GM19324 (cell line): Measurements from ENCODE around the gene KYNU.
"Not testable (repeated sequence)": the region's sequence is repeated elsewhere in the genome, so short reads cannot be mapped to it uniquely, and the experiment has no call there.

Experiments
- ATAC-seq: cut with Tn5 transposase; IDR thresholded peaks from one replicate; pipeline ENCODE4 v1.9.1; 2021; ENCODE audit warnings: mild to moderate bottlenecking, moderate library complexity; ENCODE audit not compliant: unreplicated experiment, low FRiP score

The KYNU gene

GRCh38 chr2:142877216-142877838 lies at the start of gene KYNU:
Gene KYNU (plus strand): TSS chr2:142877664. CDS start chr2:142885368, 7,704 bp downstream.
- ATAC-seq: peak; percentile 48

- no peak for ATAC-seq
These were observed 43.4 kb upstream of the KYNU start for GRCh38 chr2:142834021-142834420.

- ATAC-seq: no peak
These were observed 37.0 kb upstream of the KYNU start for GRCh38 chr2:142840436-142840835.

- ATAC-seq: no peak
These were observed 35.7 kb upstream of the KYNU start for GRCh38 chr2:142841788-142842187.

- no peak for ATAC-seq
These were observed 35.1 kb upstream of the KYNU start for GRCh38 chr2:142842369-142842768.

- no peak for ATAC-seq
These were observed 33.7 kb upstream of the KYNU start for GRCh38 chr2:142843731-142844130.

GRCh38 chr2:142848023-142848606 lies 29.3 kb upstream of the KYNU start:
- ATAC-seq: no peak

- no peak for ATAC-seq
These were observed 27.6 kb upstream of the KYNU start for GRCh38 chr2:142849820-142850219.

GRCh38 chr2:142853912-142854311 lies 23.6 kb upstream of the KYNU start:
- no peak for ATAC-seq

- no peak for ATAC-seq
These were observed 20.0 kb upstream of the KYNU start for GRCh38 chr2:142857256-142858164.

- no peak for ATAC-seq
These were observed 18.5 kb upstream of the KYNU start for GRCh38 chr2:142858961-142859360.

GRCh38 chr2:142862299-142862698 lies 15.2 kb upstream of the KYNU start:
- no peak for ATAC-seq

GRCh38 chr2:142862847-142863246 lies 14.6 kb upstream of the KYNU start:
- no peak for ATAC-seq

- no peak for ATAC-seq
These were observed 13.9 kb upstream of the KYNU start for GRCh38 chr2:142863485-142863961.

GRCh38 chr2:142864605-142865004 lies 12.9 kb upstream of the KYNU start:
- ATAC-seq: not testable (repeated sequence)

- ATAC-seq: peak; percentile 89
These were observed 11.5 kb upstream of the KYNU start for GRCh38 chr2:142865924-142866323.

GRCh38 chr2:142866426-142866825 lies 11.0 kb upstream of the KYNU start:
- ATAC-seq: peak; percentile 21

GRCh38 chr2:142867136-142867535 lies 10.3 kb upstream of the KYNU start:
- no peak for ATAC-seq

GRCh38 chr2:142868229-142868762 lies 9.2 kb upstream of the KYNU start:
- peak; percentile 74 for ATAC-seq

- not testable (repeated sequence) for ATAC-seq
These were observed 8.4 kb upstream of the KYNU start for GRCh38 chr2:142869065-142869460.
